Smooth muscle cell (in vitro differentiated cells): ENCODE measurements around the gene LRRC71. TPM values are rescaled to one million over a fixed set of nuclear protein-coding genes. Genes with fewer than 3 reads are reported as not detected.
"Not testable (repeated sequence)": the region's sequence is repeated elsewhere in the genome, so short reads cannot be mapped to it uniquely, and the experiment has no call there.

ENCODE experiments used
- DNase-seq: peaks from one replicate; lab custom pipeline; 2025; ENCODE audit not compliant: unreplicated experiment; lab: John Stamatoyannopoulos, UW
- H2AFZ ChIP-seq: fragments of 200-600 bp; sonication (generic); 2 replicates; pipeline ENCODE4 v1.6.0; 2016; ENCODE audit warnings: antibody characterized with exemption, low read depth, mild to moderate bottlenecking
- H3F3A ChIP-seq: fragments of 200-600 bp; sonication (generic); 2 replicates; pipeline ENCODE4 v1.6.0; 2017; ENCODE audit warnings: antibody characterized with exemption, low read depth
- H3K27ac ChIP-seq: fragments of 200-600 bp; sonication (generic); 2 replicates; pipeline ENCODE4 v1.5.1; 2016; ENCODE audit warnings: low read depth, mild to moderate bottlenecking
- H3K27me3 ChIP-seq: fragments of 200-600 bp; sonication (generic); 2 replicates; pipeline ENCODE4 v1.6.1; 2016; ENCODE audit warnings: low read depth, mild to moderate bottlenecking
- H3K36me3 ChIP-seq: fragments of 200-600 bp; sonication (generic); 2 replicates; pipeline ENCODE4 v1.5.1; 2016; ENCODE audit warnings: low read depth
- H3K4me1 ChIP-seq: fragments of 200-600 bp; sonication (generic); 2 replicates; pipeline ENCODE4 v1.5.1; 2016; ENCODE audit warnings: low read depth
- H3K4me2 ChIP-seq: fragments of 200-600 bp; sonication (generic); 2 replicates; pipeline ENCODE4 v1.6.0; 2016; ENCODE audit warnings: mild to moderate bottlenecking
- H3K4me3 ChIP-seq: fragments of 200-600 bp; sonication (generic); 2 replicates; pipeline ENCODE4 v1.5.1; 2016; ENCODE audit warnings: mild to moderate bottlenecking
- H3K79me2 ChIP-seq: fragments of 200-600 bp; sonication (generic); 2 replicates; pipeline ENCODE4 v1.6.0; 2016; ENCODE audit warnings: low read depth, mild to moderate bottlenecking
- H3K9ac ChIP-seq: fragments of 200-600 bp; sonication (generic); 2 replicates; pipeline ENCODE4 v1.6.0; 2016; ENCODE audit warnings: low read depth
- H3K9me3 ChIP-seq: fragments of 200-600 bp; sonication (generic); replicated peaks from 2 replicates; pipeline ENCODE4 v1.5.1; 2016; ENCODE audit warnings: low read depth
- H4K20me1 ChIP-seq: fragments of 200-600 bp; sonication (generic); 2 replicates; pipeline ENCODE4 v1.6.0; 2016; ENCODE audit warnings: low read depth
- CTCF ChIP-seq: fragments of 200-600 bp; sonication (generic); IDR thresholded peaks from 2 replicates; pipeline ENCODE4 v1.5.1; 2017; ENCODE audit warnings: borderline replicate concordance, mild to moderate bottlenecking, antibody characterized with exemption; ENCODE audit not compliant: insufficient read depth, poor library complexity, severe bottlenecking
- WGBS: methylation state at CpG from one replicate; pipeline ENCODE4 v1.1.7; 2016; ENCODE audit warnings: low lambda C conversion rate; 5-methylcytosine and 5-hydroxymethylcytosine counted together
- polyA plus RNA-seq: library from polyadenylated mRNA; unstranded; fragments of >200 nt; fragmentation: Nextera tagmentation; extraction: Ambion mirVana; gene quantifications from 2 replicates; pipeline ENCODE4 v1.2.1, GENCODE V29; 2016
- total RNA-seq: library from RNA; depleted of rRNA; stranded (reverse); fragments of >200 nt; gene quantifications from 2 replicates; pipeline ENCODE4 v1.2.3, GENCODE V29; 2014

The LRRC71 gene
- total and polyA plus RNA-seq, 2 experiments from 2014 or later, result not detected

DNA sequence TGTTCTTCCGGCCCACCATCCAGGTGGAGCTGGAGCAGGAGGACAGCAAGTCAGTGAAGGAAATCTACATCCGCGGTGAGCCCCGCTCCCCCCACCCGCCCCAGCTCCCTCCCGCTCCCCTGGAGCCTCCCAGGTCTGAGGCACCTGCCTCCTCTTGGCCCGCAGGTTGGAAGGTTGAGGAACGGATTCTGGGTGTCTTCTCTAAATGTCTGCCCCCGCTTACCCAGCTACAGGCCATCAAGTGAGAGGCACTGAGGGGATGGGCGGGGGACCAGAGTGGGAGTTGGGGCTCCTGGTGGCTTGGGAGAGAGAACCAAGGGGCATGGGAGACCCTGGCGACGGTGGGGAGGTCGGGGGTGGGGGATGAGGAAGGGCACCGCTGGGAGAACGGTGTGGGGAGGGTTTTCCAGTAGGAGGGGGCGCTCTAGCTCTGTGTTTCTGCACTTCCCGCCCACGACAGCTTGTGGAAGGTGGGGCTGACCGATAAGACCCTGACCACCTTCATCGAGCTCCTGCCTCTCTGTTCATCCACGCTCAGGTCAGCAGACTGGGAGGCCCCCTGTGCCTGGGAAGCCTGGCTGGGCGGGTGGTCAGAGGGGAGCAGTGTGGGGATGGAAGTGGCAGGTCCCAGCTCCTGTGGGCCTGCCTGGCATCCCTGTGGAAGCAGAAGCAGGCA is 4.2 kb downstream of the LRRC71 start:
- H4K20me1 ChIP-seq, result peaks cover 21% of the 10 kb centered on the region

GRCh38 chr1:156925154-156926010 is 5.0 kb downstream of the LRRC71 start:
- Histone ChIP-seq H2AFZ (no peak overlapping the region), H3K36me3 (no peaks in the 10 kb centered on the region), H3F3A (peaks cover 4% of the 10 kb centered on the region), H3K27me3 (peaks cover 88% of the 10 kb centered on the region), H3K9ac (no peak overlapping the region), H3K27ac (no peak overlapping the region), H3K4me3 (no peak overlapping the region), H3K79me2 (no peaks in the 10 kb centered on the region), H3K4me2 (no peak overlapping the region), H4K20me1 (peaks cover 21% of the 10 kb centered on the region), H3K4me1 (peaks cover 11% of the 10 kb centered on the region), H3K9me3 (no peaks in the 10 kb centered on the region)
- 73% methylated on average over 5 of the region's 5 CpGs for WGBS
- TF ChIP-seq CTCF, result no peak
- DNase-seq, result no peak

More for the DNA sequence above, 4.2 kb downstream of the LRRC71 start:
- Histone ChIP-seq H3K36me3 (no peaks in the 10 kb centered on the region), H3K9me3 (no peaks in the 10 kb centered on the region), H3K4me2 (no peak overlapping the region), H3K27ac (no peak overlapping the region), H3K4me3 (no peak overlapping the region), H3K9ac (no peak overlapping the region), H3K27me3 (peaks cover 80% of the 10 kb centered on the region), H3F3A (peaks cover 4% of the 10 kb centered on the region), H3K79me2 (no peaks in the 10 kb centered on the region), H2AFZ (no peak overlapping the region), H3K4me1 (peaks cover 11% of the 10 kb centered on the region)
- DNase-seq, result no peak
- TF ChIP-seq CTCF, result no peak
- WGBS, result 14% methylated on average over 19 of the region's 22 CpGs

GRCh38 chr1:156926175-156926574 is 5.7 kb downstream of the LRRC71 start:
- H3K9me3 ChIP-seq, result no peaks in the 10 kb centered on the region
- no peaks in the 10 kb centered on the region for H3K79me2 ChIP-seq
- no peak overlapping the region for H3K27ac ChIP-seq
- peaks cover 4% of the 10 kb centered on the region for H3F3A ChIP-seq
- no peak overlapping the region for H2AFZ ChIP-seq
- TF ChIP-seq CTCF, result no peak
- no peaks in the 10 kb centered on the region for H3K36me3 ChIP-seq
- 13% methylated on average over 3 of the region's 3 CpGs for WGBS
- H3K27me3 ChIP-seq, result peaks cover 88% of the 10 kb centered on the region
- H4K20me1 ChIP-seq, result peaks cover 21% of the 10 kb centered on the region
- no peak overlapping the region for H3K9ac ChIP-seq
- H3K4me3 ChIP-seq, result no peak overlapping the region
- DNase-seq, result no peak
- peaks cover 11% of the 10 kb centered on the region for H3K4me1 ChIP-seq
- no peak overlapping the region for H3K4me2 ChIP-seq

GRCh38 chr1:156926695-156927094 is 6.3 kb downstream of the LRRC71 start:
- not testable (repeated sequence) for H2AFZ ChIP-seq, H3K9ac ChIP-seq, H3K9me3 ChIP-seq, H3K4me2 ChIP-seq, H3K79me2 ChIP-seq, H3F3A ChIP-seq, H3K27ac ChIP-seq, H3K36me3 ChIP-seq, H3K4me3 ChIP-seq, DNase-seq
- Histone ChIP-seq H3K4me1 (peaks cover 11% of the 10 kb centered on the region), H4K20me1 (peaks cover 21% of the 10 kb centered on the region), H3K27me3 (peaks cover 88% of the 10 kb centered on the region)
- 59% methylated on average over 6 of the region's 6 CpGs for WGBS
